ENCODE data around the gene NDUFB5.

NDUFB5 gene

DNA sequence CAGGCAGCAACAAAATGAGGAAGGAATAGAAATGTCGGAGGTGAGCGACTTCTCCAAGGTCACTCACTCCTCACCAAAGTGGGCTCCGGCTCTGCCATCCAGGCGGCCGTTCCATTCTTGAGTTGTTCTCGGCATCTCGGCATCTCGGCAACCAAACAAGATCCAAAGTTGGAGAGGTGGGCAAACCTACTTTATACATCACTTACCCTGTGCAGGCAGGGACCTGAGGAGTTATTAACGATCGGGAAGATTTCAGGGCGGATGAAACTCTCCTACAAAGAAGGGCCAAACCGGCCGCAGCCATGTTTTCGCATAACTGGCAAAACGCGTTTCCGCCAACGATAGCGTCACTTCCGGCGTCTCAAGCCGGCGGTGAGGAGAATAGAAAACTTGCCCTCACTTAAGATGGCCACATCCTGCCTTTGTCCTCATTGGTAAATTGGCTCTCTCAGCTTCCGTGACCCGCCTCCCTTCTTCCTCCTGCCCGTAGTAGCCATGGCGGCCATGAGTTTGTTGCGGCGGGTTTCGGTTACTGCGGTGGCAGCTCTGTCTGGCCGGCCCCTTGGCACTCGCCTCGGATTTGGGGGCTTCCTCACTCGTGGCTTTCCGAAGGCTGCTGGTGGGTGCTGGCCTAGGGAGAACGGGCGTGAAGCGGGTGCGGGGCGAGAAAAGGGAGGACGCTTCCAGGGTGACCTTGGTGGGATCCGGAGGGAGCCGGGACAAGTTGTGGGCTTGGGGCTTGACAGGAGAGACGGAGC is at the start of gene NDUFB5, which contains the start of gene MRPL47:
NDUFB5 (plus strand) TSS at position 474 of the 758 bp plus-strand sequence; CDS start at position 496, 22 bp downstream.
MRPL47 (minus strand) TSS at position 318 of the 758 bp plus-strand sequence; CDS start at position 304, 14 bp downstream.
- DNase-seq (ENCODE audit: low read depth in 2 of 2), result peak; percentile 74 to 89

DNA sequence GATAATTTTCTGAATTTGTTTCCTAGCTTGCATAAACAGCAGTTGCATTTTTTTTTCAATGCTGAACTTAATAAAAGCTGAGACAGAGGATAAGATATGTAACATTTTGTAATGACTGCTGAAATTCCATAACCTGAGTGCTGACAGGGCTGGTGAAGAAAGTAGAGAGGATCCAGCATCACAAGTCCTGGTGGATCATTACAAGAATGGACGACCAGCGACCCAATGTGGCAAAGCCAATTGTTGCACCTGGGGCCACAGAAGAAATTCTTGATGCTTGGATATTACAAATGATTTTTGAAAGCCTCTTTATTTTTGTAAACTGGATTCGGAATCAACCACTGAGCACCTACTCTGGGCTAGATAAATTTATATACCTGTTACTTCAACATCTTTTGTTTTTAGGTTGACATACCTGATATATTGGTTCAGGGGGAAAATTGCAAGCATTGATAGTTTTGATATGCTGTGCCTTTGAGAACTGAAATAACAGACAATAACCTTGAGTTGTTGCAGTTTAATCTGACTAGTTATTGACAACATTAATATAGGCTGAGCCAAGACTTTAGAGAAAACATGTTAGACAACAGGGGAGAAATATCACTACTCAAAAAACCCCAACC is 45.7 kb upstream of the NDUFB5 start:
- DNase-seq (ENCODE audit: low read depth in 2 of 2), result peak; percentile 11 to 30

DNA sequence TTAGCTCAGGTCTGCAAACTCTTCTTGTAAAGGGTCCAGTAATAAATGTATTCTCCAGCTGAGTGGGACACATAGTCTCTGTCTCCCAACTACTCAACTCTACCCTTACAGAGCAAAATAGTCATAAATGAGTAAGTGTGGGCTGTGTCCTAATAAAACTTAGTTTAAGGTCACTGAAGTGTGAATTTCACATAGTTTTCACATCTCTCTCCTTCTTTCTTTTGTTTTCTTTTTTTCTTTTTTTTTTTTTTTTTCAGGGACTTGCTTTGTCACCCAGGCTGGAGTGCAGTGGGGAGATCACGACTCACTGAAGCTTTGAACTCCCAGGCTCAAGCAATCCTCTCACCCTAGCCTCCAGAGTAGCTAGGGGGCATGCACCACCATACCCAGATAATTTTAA is 43.8 kb upstream of the NDUFB5 start:
- no peak for DNase-seq (ENCODE audit: low read depth in 2 of 2)

DNA sequence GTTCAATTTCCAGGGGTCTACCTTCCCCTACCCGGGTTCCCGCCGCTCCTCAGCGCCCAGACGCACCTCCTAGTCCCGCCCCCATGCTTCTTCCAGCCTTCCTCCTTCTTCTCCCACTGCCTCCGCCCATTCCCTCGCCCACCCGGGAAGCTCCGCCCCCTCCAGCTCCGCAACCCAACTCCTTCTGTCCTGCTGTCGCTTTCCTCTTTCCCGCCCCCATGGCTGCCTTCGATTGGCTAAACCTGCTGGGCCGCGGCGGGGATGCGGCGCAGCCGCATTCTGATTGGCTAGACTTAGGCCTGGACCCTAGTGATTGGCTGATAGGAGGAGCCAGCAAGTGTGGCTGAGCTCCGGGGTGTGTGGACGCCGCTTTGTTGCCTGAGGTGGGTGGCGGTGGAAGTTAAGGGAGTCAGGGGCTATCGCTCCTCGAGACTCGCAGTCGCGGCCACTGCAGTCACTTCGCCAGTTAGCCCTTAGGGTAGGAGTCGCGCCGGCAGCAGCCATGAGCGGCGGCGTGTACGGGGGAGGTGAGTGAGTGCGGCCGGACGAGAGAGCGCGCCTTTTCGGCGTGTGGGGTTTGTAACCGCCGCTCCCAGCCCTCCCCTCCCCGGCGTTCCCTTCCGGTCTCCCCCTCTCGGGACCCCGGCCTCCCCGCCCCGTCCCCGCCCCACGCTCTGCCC is 41.9 kb upstream of the NDUFB5 start, which contains the start of gene ACTL6A:
ACTL6A (plus strand) TSS at position 336 of the 680 bp plus-strand sequence; CDS start at position 503, 167 bp downstream.
- DNase-seq (ENCODE audit: low read depth in 2 of 2), result peak; percentile 98 to 99

DNA sequence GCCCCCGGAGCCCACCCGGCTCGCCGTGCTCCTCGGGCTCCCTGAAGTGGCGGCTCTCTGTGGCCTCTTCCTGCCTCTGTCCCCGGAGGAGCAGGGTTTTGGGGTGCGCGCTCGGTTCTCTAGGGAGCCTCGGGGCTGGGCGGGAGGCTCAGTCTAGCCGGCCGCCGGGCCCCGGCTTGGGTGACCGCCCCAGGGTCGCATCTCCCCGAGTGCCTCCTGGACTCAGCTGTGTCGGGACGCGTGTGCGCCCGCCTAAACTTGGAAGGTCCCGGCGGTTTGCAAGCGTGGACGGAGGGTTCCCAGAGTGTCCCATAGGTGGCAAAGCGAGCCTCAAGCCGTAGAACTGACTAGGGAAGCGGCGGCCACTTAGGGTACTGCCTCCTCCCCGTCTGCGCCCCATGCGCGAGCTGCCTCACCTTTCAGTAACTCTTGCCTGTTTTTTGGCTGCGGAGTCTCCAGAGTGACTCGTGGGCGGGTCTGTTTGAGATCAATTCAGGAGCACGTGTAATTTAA is 41.3 kb upstream of the NDUFB5 start:
- peak; percentile 49 for DNase-seq (ENCODE audit: low read depth in 2 of 2)

DNA sequence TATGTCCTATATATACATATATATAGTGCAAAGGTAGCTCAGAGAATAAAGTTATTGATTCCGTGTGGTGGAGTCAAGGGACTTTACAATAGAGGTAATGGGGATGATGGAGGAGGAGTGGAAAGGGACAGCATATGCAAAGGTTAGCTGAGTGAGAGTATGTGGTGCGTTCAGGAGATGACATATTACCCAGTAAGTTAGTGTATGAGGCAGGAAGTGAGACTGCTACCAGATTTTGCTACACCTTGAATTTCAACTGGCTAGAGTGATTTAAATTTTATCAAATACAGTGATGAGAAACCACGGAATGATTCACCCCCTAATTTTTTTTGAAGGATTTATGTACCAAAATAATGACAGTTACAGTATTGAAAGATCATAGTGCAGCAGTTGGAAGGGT is 39.1 kb upstream of the NDUFB5 start:
- no peak for DNase-seq (ENCODE audit: low read depth in 2 of 2)

DNA sequence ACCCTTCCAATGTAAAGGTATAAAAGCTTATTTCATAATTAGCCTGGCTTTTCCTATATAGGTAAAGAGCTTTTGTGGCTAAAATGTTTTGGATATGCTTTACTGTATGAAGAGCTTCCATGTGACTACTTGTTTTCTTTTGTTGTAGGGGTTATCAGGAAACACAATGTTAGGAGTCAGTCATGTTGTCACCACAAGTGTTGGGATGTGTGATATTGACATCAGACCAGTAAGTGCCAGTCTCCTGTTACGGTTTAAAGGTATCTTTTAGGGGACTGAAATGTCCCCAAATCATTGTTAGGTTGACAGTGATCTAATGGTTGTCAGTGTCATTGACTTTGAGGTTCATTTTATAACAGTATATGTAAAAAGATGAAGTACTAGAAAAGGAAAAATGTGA is 23.6 kb upstream of the NDUFB5 start:
- no peak for DNase-seq (ENCODE audit: low read depth in 2 of 2)

DNA sequence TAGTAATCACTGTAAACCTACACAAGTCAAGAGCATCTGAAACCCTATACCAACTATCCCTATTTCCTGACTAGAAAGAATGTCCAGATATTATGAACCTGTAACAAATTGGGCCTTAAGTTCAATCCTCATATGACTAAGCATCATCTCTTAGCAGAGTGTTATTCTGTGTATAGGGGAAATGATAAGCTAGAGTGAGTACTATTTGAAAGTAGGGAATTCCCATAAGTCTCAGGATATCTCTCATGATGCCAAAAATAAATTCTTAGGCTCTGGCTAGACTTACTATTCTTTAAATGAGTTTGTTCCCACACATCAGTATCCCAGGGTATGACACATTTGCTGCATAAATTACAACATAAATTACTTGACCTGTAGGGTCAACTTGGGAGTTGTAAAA is 15.5 kb upstream of the NDUFB5 start:
- DNase-seq (ENCODE audit: low read depth in 2 of 2), result no peak

DNA sequence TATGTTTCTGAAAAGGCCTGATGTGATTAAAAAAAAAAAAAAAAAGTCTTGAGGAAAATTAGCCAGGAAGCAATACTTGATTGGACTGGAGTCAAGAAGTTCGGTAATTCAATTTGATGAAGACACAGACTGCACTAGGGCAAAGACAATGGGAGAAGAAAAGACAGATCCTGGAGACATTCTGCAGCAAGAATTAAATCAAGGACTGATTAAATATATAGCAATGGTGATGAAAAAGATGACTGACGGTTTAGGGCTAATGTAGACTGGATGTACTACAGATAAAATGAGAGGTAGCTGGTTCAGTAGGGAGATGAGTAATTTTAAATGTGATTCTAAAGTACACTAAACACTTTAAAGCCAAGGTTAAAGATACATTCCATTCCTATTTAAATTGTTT is 13.9 kb upstream of the NDUFB5 start:
- no peak for DNase-seq (ENCODE audit: low read depth in 2 of 2)

DNA sequence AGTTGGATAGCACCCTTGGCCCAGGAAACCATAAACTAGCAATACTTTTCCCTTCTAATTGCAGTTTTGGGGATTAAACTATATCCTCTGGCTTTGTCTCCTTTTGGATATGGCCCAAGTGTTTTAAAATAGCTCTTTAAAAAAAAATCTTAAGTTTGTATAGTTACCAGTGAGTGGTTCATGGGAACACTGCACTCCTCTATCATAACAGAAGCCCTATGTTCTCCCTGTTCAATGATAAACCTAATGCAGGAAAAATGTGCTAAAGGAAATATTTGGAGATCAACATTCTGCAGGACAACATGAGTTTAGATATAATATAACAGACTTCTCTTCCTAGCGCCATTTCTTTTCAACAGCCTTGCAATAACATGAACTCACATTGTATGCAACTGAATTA is 13.3 kb upstream of the NDUFB5 start:
- no peak for DNase-seq (ENCODE audit: low read depth in 2 of 2)

DNA sequence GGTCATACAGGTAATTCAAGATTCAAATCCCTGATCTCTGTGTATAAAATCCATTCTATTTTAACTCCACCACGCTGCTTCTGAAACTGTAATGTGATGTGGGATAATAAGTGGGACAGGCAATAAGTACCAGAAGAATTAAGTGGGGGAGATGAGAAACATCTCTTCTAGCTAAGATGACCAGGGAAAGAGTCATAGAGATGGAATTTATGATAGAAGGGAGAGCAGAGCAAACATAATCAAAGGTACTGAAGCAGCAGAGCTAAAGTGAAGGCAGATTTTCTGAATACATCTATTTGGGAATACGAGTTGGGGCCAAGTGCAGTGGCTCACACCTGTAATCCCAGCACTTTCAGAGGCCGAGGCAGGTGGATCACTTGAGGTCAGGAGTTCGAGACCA is 5.1 kb upstream of the NDUFB5 start:
- DNase-seq (ENCODE audit: low read depth in 2 of 2), result no peak

DNA sequence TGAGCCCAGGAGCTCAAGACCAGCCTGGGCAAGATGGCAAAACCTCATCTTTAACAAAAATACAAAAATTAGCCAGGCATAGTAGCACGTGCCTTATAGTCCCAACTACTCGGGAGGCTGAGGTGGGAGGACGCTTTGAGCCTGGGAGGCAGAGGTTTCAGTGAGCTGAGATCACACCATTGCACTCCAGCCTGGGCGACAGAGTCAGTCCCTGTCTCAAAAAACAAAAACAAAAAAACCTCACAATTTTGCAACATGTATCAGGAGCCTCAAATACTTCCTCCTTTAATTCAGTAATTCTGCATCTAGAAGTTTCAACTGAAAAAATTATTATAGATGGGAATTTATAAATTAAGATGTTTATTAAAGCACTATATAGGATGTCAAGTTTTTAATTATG is 1.3 kb upstream of the NDUFB5 start:
- no peak for DNase-seq (ENCODE audit: low read depth in 2 of 2)

DNA sequence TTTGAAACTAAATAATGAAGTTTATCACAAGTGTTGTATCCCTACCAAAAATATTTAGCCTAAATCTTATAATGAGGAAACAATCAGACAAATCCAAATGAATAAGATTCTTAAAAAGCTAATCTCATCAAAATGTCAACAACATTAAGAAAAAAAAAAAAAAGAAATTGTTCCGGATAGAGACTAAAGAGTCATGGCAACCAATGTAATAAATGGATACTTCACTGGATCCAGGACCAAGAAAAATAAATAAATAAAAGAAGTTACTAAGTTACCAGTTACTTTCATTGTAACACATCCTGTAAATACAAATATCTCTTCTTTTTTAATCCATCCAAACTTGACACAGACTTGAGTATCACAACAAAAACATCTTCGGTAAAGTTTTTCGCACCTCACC is 763 bp upstream of the NDUFB5 start:
- no peak for DNase-seq (ENCODE audit: low read depth in 2 of 2)

DNA sequence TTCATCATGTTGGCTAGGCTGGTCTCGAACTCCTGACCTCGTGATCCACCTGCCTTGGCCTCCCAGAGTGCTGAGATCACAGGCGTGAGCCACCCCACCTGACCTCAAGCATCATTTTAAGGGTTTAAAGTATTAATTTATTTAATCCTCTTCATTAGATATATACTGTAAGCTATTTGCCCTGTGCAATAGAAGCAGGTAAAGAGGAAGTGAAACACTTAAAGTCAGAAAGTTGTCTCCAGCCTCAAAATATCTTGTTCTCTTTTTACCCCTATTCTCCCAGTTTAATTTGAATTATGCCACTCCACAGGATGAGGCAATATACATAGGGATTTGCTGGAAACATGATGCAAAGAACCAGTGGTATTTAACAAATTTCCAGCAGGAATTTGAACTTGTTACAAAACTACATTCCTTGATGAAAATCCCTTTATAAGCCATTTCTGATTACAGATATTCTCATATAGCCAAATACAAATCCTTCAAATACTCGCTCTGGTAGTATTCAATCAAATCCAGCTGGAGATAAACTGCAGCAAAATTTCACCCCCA is 2.0 kb downstream of the NDUFB5 start:
- DNase-seq (ENCODE audit: low read depth in 2 of 2), result no peak

DNA sequence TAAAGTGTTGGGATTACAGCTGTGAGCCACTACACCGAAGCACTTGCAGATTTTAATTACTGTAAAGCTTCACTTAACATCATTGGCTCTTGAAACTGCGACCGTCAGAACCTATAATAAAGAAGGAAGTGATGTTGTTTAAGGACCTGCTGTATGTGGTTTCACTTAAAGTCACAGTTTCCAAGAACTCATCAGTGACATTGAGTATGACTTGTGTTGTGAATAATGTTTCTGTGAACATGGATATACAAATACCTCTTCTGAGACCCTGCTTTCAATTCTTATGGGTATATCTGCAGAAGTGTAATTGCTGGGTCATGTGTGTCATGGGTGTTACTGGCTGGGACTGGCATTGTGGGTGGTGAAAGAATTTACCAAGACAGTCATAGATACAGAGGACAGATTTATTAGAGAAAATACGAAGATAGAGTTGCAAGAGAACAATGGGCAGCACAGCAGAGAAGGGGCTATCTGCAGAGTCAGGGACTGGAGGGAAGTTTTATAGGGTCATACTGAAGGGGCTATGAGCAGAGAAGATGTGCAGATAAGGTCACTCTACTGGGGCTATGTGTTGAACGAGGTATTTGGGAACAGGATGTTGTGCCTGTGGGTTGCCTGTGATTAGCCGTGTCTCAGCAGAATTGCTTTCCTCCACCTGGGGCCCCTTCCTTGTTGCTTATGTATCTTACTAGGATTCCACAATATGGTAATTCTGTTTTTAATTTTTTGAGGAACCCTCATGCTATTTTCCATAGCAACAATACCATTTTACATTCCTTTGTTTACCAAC is 4.5 kb downstream of the NDUFB5 start:
- DNase-seq (ENCODE audit: low read depth in 2 of 2), result no peak

DNA sequence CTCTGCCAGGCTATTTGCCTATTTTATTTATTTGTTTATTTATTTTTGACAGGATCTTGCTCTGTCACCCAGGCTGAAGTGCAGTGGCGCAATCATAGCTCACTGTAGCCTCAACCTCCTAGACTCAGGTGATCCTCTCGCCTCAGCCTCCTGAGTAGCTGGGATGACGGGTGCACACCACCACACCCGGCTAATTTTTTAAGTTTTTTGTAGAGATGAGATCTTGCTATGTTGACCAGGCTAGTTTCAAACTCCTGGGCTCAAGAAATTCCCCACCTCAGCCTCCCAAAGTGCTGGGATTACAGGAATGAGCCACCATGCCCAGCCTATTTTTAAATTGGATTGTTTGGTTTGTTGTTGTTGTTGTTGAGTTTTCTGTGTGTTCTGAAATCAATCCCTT is 5.5 kb downstream of the NDUFB5 start:
- no peak for DNase-seq (ENCODE audit: low read depth in 2 of 2)

DNA sequence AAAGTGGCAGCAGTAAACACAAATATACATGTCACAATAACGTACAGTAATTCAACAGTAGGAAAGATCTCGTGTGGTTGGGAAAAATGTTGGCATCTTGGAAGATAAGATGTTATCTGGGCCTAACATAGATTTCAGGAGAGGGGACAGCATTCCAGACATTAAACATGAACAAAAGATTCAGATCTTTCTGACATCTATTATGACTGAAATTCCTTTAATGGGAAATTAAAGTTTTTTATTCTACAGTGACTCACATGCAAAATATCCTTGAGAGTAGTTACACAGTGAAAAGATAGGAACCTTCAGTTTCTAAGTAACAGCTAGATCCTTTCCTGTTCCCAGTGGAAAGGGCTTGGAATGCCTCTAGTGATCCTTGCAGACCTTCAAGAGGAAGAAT is 9.2 kb downstream of the NDUFB5 start:
- DNase-seq (ENCODE audit: low read depth in 2 of 2), result no peak

DNA sequence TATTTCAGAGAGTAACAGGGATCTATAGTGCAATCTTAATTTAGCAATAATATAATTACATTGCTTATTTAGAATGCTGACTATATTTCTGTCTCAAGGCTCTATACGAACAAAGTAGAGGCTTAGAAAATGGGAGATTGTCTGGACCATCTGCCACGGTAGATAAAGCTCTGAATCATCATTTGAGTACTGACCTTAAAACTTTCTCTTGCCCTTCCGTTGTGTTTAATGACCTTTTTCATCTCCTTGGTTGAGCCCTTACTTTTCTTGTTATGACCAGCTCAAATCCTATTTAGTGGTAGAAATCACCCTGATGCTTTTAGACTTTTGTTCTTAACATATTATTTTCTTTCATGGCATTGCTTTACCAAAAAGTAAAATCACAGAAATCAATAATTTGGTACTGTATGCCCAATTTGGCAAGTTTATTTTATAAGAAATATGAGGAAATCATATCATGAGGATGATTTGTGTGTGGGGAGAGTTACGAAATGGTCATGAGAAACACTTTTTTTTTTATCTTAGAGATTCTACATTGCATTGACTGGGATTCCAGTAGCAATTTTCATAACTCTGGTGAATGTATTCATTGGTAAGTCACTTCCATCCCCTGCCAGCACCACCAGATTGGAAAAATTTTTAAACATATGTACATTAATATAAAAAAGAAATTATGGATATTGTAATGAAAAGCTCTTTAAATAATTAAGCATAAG is 11.0 kb downstream of the NDUFB5 start:
- no peak for DNase-seq (ENCODE audit: low read depth in 2 of 2)

DNA sequence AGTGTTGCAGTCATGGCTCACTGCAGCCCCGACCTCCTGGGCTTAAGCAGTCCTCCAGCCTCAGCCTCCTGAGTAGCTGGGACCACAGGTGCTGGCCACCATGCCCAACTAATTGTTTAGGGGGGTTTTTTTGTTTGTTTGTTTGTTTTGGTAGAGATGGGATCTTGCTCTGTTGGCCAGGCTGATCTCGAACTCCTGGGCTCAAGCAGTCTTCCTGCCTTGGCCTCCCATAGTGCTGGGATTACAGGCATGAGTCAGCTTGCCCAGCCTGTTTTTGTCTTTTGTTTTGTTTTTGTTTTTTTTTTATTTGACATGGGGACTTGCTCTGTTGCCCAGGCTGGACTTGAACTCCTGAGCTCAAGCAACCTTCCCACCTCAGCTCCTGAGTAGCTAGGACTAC is 17.4 kb downstream of the NDUFB5 start:
- no peak for DNase-seq (ENCODE audit: low read depth in 2 of 2)

DNA sequence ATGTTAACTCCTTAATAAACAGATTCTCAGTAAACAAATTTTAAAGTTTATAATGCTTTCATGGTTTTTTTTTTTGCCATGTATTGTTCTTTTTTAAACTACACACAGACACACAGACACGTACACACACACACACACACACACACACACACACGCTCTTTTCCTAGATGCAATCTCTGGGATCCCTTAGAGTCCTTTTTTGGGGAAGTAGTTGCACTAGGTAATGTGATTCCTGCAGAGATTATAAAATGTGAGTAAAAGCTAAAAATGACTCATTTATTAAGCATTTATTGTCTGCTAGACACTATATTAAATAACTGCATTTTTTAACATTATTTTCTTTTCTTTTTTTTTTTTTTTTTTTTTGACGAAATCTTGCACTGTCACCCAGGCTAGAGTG is 19.9 kb downstream of the NDUFB5 start:
- DNase-seq (ENCODE audit: low read depth in 2 of 2), result no peak
